ENCODE results near the gene TBC1D3I.

The TBC1D3I gene

GRCh38 chr17:36205637-36206485, 58.5 kb downstream of the TBC1D3I start:
- no peak for DNase-seq

DNA sequence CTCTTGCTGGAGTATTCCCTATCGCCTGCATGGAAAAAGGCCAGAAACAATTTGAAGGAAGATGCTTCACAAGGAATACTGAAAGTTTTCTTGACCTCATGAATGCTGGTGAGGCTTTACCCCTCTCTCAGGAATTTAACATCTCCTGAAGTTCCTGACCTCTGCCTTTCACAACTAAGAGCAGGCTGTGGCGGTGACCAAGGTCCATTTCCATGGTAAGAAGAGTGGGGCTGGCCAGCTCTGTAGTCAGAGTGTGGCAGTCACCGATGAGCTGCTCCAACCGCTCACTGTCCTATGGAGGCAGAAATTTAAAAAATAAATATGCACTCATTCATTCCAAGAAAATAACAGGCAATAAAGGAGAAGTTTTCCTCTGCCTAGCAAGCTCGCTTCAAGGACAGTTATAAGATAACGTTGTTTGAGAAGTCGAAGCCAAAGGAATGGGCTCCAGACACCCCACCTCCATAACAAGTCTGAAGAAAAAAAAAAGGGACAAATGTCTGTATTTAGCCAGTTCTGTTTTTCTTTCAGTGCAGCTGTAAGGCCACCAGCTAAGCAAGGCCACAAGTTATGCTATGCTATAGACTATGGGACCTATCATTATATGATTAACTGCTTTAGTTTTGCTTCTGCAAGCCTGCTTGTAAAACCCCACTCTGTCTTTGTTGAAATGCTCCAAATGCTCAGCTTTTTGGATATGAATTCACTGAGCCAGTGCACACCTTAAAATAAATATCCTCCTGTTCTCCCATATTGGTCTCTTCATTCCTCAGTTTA, 59.5 kb downstream of the TBC1D3I start:
- DNase-seq, result no peak
